A549 (cell line): ENCODE data around the gene NKX2-8.

Source experiments
- CTCF ChIP-seq: fragments of >200 bp; sonication (Bioruptor Twin); formaldehyde crosslinking; IDR thresholded peaks from 3 replicates; pipeline ENCODE4 v1.5.1; 2016
- HDAC2 ChIP-seq: fragments of 200-600 bp; sonication (generic); IDR thresholded peaks from 2 replicates; pipeline ENCODE4 v1.6.1; 2016
- POLR2A ChIP-seq: IDR thresholded peaks from 2 replicates; pipeline ENCODE4 v1.6.1; 2012; ENCODE audit warnings: mild to moderate bottlenecking, low read length
- RAD21 ChIP-seq, 2 experiments: fragments of >200 bp in 1 of 2; sonication (Bioruptor Twin) in 1 of 2; formaldehyde crosslinking in 1 of 2; IDR thresholded peaks in 1 of 2; conservative IDR thresholded peaks in 1 of 2; 2 replicates in 1 of 2; 3 replicates in 1 of 2; pipeline ENCODE4 v1.6.1; 2012 to 2018; ENCODE audit warnings: inconsistent platforms in 1 of 2
- SMC3 ChIP-seq: fragments of >200 bp; sonication (Bioruptor Twin); formaldehyde crosslinking; IDR thresholded peaks from 3 replicates; pipeline ENCODE4 v1.6.1; 2018; ENCODE audit warnings: inconsistent platforms
- SREBF2 ChIP-seq: fragments of 450-650 bp; IDR thresholded peaks from 2 replicates; pipeline ENCODE4 v1.6.1; 2014; ENCODE audit warnings: mild to moderate bottlenecking, moderate library complexity
- USF2 ChIP-seq: fragments of 450-650 bp; IDR thresholded peaks from 2 replicates; pipeline ENCODE4 v1.6.1; 2014; ENCODE audit warnings: antibody characterized with exemption

DNA sequence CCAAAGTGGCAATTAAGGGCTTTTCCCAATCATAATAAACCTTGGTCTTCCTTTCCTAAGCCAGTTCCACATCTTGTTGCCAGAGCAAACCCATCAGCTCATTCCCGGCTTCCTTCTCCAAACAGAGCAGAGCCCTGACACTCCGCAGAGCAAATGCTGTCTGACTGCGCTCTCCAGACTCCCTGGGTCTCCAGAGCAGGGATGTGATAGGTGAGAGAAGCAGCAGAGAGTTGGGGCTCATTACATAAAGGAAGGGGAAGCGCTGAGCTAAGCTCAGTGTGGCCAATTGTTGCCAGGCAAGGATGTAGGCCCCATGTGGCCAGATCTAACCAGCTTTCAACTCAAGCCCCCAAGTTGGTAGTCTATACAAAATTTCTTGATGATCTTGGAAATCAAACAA, 43.0 kb upstream of the NKX2-8 start:
- TF ChIP-seq CTCF (no peak), HDAC2 (no peak), RAD21 (conservative IDR thresholded peaks at IDR 0.05 in 1 of 2, IDR thresholded peaks at IDR 0.05 in 1 of 2) (no peak), SMC3 (no peak), SREBF2 (no peak), USF2 (no peak), POLR2A (no peak)
